ENCODE results near the gene ENPP1. TPM values are rescaled to one million over a fixed set of nuclear protein-coding genes. Genes with fewer than 3 reads are reported as not detected.
A peak's percentile ranks its signal among the peaks of the same experiment; 100 is the strongest.

The ENPP1 gene
- total RNA-seq, 3 donors from 2014 or later (not counting 1 experiment from before 2014, with no cell fraction given), result 0.45 to 0.85 (median 0.83) TPM

DNA sequence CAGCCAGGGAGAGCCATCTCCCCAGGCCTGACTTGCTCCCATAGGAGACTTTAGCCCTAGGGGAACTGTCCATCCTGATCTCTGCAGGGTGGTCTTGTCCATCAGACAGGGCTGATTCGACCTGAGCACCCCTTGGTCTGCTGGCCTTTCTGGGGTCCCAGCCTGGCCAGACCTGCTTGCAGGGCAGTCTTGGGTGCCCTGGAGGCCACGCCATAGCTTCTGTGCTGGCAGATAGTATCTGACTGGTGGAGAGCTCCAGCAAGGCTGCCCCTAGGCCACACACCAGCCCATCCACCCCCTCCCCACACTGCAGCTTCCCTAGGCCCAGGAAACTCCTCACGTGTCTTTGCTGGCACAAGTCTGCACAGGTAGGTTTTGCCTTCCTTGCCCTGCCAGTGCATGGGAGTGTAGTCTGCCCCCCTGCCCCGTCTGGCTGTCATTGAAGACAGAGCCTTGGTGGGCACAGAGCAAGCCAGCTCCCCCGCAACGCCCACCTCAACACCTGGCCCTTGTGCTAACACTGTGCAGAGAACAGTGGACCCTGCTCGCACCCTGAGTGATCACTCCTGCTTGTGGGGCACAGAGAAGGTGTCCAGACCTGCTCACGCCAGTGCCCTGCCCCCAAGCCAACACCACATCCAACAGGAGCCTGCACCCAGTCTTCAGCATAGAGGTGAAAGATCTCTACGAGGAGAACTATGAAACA lies 111.0 kb downstream of the ENPP1 start:
- peaks cover 6% of the 10 kb centered on the region for H3K4me1 ChIP-seq (ENCODE audit: control insufficient read depth, insufficient read depth, low read length)
- H3K4me1 Mint-ChIP-seq, result peaks cover 11 to 18% of the 10 kb centered on the region in 2 donors
- no peak overlapping the region for H3K27ac ChIP-seq (ENCODE audit: low read length)
- H3K36me3 ChIP-seq (ENCODE audit: control insufficient read depth, insufficient read depth, low read length), result no peaks in the 10 kb centered on the region
- H3K27me3 Mint-ChIP-seq (ENCODE audit: low read depth in 2 of 2), result peaks cover 28 to 62% of the 10 kb centered on the region in 2 donors
- no peak for ATAC-seq
- TF ChIP-seq, protein P1, sequence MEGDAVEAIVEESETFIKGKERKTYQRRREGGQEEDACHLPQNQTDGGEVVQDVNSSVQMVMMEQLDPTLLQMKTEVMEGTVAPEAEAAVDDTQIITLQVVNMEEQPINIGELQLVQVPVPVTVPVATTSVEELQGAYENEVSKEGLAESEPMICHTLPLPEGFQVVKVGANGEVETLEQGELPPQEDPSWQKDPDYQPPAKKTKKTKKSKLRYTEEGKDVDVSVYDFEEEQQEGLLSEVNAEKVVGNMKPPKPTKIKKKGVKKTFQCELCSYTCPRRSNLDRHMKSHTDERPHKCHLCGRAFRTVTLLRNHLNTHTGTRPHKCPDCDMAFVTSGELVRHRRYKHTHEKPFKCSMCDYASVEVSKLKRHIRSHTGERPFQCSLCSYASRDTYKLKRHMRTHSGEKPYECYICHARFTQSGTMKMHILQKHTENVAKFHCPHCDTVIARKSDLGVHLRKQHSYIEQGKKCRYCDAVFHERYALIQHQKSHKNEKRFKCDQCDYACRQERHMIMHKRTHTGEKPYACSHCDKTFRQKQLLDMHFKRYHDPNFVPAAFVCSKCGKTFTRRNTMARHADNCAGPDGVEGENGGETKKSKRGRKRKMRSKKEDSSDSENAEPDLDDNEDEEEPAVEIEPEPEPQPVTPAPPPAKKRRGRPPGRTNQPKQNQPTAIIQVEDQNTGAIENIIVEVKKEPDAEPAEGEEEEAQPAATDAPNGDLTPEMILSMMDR (IDR thresholded peaks at IDR 0.05), result no peak
- intact Hi-C loops (cut with micrococcal nuclease), result no loop called here
- H3K36me3 Mint-ChIP-seq, result no peaks in the 10 kb centered on the region
- no peak overlapping the region for H3K4me3 Mint-ChIP-seq
- peaks cover 4% of the 10 kb centered on the region for H3K27me3 ChIP-seq (ENCODE audit: control insufficient read depth, insufficient read depth, low read length)
- no peak for DNase-seq
- no peak overlapping the region for H3K27ac Mint-ChIP-seq
- peaks cover 3% of the 10 kb centered on the region in 2 donors for H3K9me3 Mint-ChIP-seq
- peaks cover 6% of the 10 kb centered on the region for H3K9me3 ChIP-seq (ENCODE audit: control insufficient read depth, insufficient read depth, low read length)
- no peak overlapping the region for H3K4me3 ChIP-seq (ENCODE audit: low read length)
- 87% methylated on average over 9 of the region's 9 CpGs for WGBS (ENCODE audit: insufficient coverage)

DNA sequence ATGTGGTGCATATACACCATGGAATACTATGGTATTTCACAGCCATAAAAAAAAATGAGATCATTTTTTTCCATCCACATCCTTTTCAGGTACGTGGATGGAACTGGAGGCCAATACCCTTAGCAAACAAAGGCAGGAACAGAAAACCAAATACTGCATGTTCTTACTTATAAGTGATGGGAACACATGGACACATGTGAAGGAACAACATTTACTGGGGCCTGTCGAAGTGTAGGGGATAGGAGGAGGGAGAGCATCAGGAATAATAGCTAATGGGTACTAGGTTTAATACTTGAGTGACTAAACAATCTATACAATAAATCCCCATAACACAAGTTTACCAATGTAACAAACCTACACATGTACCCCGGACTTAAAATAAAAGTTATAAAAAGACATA lies 112.8 kb downstream of the ENPP1 start:
- Mint-ChIP-seq H3K36me3 (no peaks in the 10 kb centered on the region), H3K4me1 (peaks cover 11 to 18% of the 10 kb centered on the region in 2 donors), H3K27ac (no peak overlapping the region), H3K4me3 (no peak overlapping the region), H3K9me3 (peaks cover 3% of the 10 kb centered on the region in 2 donors), H3K27me3 (ENCODE audit: low read depth in 2 of 2) (peaks cover 22 to 52% of the 10 kb centered on the region in 2 donors)
- DNase-seq (no peak), ATAC-seq (no peak)
- H3K4me1 ChIP-seq (ENCODE audit: control insufficient read depth, insufficient read depth, low read length), result peaks cover 6% of the 10 kb centered on the region
- H3K4me3 ChIP-seq (ENCODE audit: low read length), result no peak overlapping the region
- TF ChIP-seq, protein P1 (IDR thresholded peaks at IDR 0.05), result no peak
- H3K27me3 ChIP-seq (ENCODE audit: control insufficient read depth, insufficient read depth, low read length), result no peaks in the 10 kb centered on the region
- WGBS (ENCODE audit: insufficient coverage), result 100% methylated on average over 1 of the region's 3 CpGs
- intact Hi-C loops (cut with micrococcal nuclease), result no loop called here
- H3K36me3 ChIP-seq (ENCODE audit: control insufficient read depth, insufficient read depth, low read length), result no peaks in the 10 kb centered on the region
- H3K9me3 ChIP-seq (ENCODE audit: control insufficient read depth, insufficient read depth, low read length), result peaks cover 7% of the 10 kb centered on the region
- no peak overlapping the region for H3K27ac ChIP-seq (ENCODE audit: low read length)

DNA sequence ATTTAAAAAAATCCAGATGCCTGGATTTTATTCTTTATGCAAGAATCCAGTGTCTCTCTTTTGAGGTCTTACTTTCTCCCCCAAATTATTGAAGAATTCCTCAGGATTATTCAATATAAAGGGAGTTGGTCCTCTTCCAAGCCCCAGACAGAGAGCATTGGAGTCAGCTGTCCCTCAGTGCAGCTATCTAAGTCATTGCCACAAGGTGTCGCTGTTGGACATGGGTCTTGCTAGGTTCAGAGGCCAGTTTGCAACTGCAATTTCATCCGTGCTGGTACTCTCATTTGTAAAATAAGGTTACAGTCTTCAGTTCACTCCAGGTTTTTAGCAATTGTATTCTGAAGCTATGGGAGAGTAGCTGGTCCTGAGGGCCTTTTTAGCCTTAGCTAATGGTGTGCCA lies 115.5 kb downstream of the ENPP1 start:
- peak in 1 of 2 donors; percentile 50 for DNase-seq
- no peaks in the 10 kb centered on the region for H3K27me3 ChIP-seq (ENCODE audit: control insufficient read depth, insufficient read depth, low read length)
- Mint-ChIP-seq H3K36me3 (no peaks in the 10 kb centered on the region), H3K4me1 (no peaks in the 10 kb centered on the region), H3K4me3 (no peak overlapping the region), H3K9me3 (peaks cover 3% of the 10 kb centered on the region in 2 donors), H3K27ac (no peak overlapping the region), H3K27me3 (ENCODE audit: low read depth in 2 of 2) (peaks cover 4 to 25% of the 10 kb centered on the region in 2 donors)
- no peaks in the 10 kb centered on the region for H3K4me1 ChIP-seq (ENCODE audit: control insufficient read depth, insufficient read depth, low read length)
- no peaks in the 10 kb centered on the region for H3K36me3 ChIP-seq (ENCODE audit: control insufficient read depth, insufficient read depth, low read length)
- 40% methylated on average over 2 of the region's 2 CpGs for WGBS (ENCODE audit: insufficient coverage)
- intact Hi-C loops (cut with micrococcal nuclease), result no loop called here
- TF ChIP-seq, protein P1 (IDR thresholded peaks at IDR 0.05), result no peak
- ATAC-seq, result no peak
- no peak overlapping the region for H3K27ac ChIP-seq (ENCODE audit: low read length)
- peaks cover 7% of the 10 kb centered on the region for H3K9me3 ChIP-seq (ENCODE audit: control insufficient read depth, insufficient read depth, low read length)
- H3K4me3 ChIP-seq (ENCODE audit: low read length), result no peak overlapping the region

All from natural killer cell (primary cell).